ENCODE results near the gene CX3CL1.

DNA sequence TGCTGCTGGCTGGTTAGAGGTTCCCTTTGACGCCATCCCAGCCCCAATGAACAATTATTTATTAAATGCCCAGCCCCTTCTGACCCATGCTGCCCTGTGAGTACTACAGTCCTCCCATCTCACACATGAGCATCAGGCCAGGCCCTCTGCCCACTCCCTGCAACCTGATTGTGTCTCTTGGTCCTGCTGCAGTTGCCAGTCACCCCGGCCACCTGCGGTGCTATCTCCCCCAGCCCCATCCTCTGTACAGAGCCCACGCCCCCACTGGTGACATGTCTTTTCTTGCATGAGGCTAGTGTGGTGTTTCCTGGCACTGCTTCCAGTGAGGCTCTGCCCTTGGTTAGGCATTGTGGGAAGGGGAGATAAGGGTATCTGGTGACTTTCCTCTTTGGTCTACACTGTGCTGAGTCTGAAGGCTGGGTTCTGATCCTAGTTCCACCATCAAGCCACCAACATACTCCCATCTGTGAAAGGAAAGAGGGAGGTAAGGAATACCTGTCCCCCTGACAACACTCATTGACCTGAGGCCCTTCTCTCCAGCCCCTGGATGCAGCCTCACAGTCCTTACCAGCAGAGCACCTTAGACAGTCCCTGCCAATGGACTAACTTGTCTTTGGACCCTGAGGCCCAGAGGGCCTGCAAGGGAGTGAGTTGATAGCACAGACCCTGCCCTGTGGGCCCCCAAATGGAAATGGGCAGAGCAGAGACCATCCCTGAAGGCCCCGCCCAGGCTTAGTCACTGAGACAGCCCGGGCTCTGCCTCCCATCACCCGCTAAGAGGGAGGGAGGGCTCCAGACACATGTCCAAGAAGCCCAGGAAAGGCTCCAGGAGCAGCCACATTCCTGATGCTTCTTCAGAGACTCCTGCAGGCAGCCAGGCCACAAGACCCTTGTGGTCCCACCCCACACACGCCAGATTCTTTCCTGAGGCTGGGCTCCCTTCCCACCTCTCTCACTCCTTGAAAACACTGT, 11.3 kb downstream of the CX3CL1 start:
- TF ChIP-seq, protein P1, sequence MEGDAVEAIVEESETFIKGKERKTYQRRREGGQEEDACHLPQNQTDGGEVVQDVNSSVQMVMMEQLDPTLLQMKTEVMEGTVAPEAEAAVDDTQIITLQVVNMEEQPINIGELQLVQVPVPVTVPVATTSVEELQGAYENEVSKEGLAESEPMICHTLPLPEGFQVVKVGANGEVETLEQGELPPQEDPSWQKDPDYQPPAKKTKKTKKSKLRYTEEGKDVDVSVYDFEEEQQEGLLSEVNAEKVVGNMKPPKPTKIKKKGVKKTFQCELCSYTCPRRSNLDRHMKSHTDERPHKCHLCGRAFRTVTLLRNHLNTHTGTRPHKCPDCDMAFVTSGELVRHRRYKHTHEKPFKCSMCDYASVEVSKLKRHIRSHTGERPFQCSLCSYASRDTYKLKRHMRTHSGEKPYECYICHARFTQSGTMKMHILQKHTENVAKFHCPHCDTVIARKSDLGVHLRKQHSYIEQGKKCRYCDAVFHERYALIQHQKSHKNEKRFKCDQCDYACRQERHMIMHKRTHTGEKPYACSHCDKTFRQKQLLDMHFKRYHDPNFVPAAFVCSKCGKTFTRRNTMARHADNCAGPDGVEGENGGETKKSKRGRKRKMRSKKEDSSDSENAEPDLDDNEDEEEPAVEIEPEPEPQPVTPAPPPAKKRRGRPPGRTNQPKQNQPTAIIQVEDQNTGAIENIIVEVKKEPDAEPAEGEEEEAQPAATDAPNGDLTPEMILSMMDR (conservative IDR thresholded peaks at IDR 0.05; ENCODE audit: low read length): no peak
- no peak for TF ChIP-seq EZH2phosphoT487 (IDR thresholded peaks at IDR 0.05; ENCODE audit: borderline replicate concordance)

Data from Loucy (cell line).